HTERT RPE-1 (cell line): ENCODE measurements around the gene YAP1.
"Not testable (repeated sequence)": the region's sequence is repeated elsewhere in the genome, so short reads cannot be mapped to it uniquely, and the experiment has no call there.

Source experiments
- in situ Hi-C: fragments of 300-500 bp; cut with MboI; formaldehyde crosslinking; loops from 4 replicates; pipeline ENCODE4 v1.14.3; 2020; ENCODE audit warnings: low sequenced_read_pairs

YAP1 gene

GRCh38 chr11:102196351-102196750 is 86.1 kb downstream of the YAP1 start:
- in situ Hi-C loops = no loop called here

GRCh38 chr11:102196816-102197215 is 86.6 kb downstream of the YAP1 start:
- in situ Hi-C loops = no loop called here

GRCh38 chr11:102197670-102198139 is 87.5 kb downstream of the YAP1 start:
- in situ Hi-C loops = no loop called here

- in situ Hi-C loops = no loop called here
Measured at GRCh38 chr11:102199673-102200072, 89.4 kb downstream of the YAP1 start.

GRCh38 chr11:102200325-102200724 is 90.1 kb downstream of the YAP1 start:
- in situ Hi-C loops = not testable (repeated sequence)

GRCh38 chr11:102201776-102202175 is 91.5 kb downstream of the YAP1 start:
- in situ Hi-C loops = no loop called here

- in situ Hi-C loops = no loop called here
Measured at GRCh38 chr11:102202972-102203371, 92.7 kb downstream of the YAP1 start.

- in situ Hi-C loops = no loop called here
Measured at GRCh38 chr11:102204174-102204573, 93.9 kb downstream of the YAP1 start.

GRCh38 chr11:102205805-102206204 is 95.6 kb downstream of the YAP1 start:
- in situ Hi-C loops = no loop called here

GRCh38 chr11:102208835-102209234 is 98.6 kb downstream of the YAP1 start:
- in situ Hi-C loops = no loop called here

- in situ Hi-C loops = no loop called here
Measured at GRCh38 chr11:102214623-102215022, 104.4 kb downstream of the YAP1 start.

- in situ Hi-C loops = no loop called here
Measured at GRCh38 chr11:102216433-102217075, 106.3 kb downstream of the YAP1 start.

- in situ Hi-C loops = no loop called here
Measured at GRCh38 chr11:102220728-102221467, 110.7 kb downstream of the YAP1 start.

- in situ Hi-C loops = no loop called here
Measured at GRCh38 chr11:102223859-102224258, 113.6 kb downstream of the YAP1 start.

GRCh38 chr11:102225689-102226568 is 115.7 kb downstream of the YAP1 start:
- in situ Hi-C loops = no loop called here

GRCh38 chr11:102226702-102227490 is 116.6 kb downstream of the YAP1 start:
- in situ Hi-C loops = no loop called here

GRCh38 chr11:102229510-102230123 is 119.4 kb downstream of the YAP1 start:
- in situ Hi-C loops = no loop called here

- in situ Hi-C loops = no loop called here
Measured at GRCh38 chr11:102230186-102230585, 119.9 kb downstream of the YAP1 start.

GRCh38 chr11:102230911-102231310 is 120.7 kb downstream of the YAP1 start:
- in situ Hi-C loops = no loop called here

GRCh38 chr11:102234779-102235439 is 124.7 kb downstream of the YAP1 start:
- in situ Hi-C loops = no loop called here
